ENCODE results near the gene TSPAN18.

The TSPAN18 gene

GRCh38 chr11:44854741-44855492 lies 128.2 kb downstream of the TSPAN18 start:
- Histone ChIP-seq H3K9me3 (ENCODE audit: insufficient read depth, low read depth, low read length) (no peaks in the 10 kb centered on the region), H3K9me2 (replicated peaks; ENCODE audit: low read depth, low read length) (no peaks in the 10 kb centered on the region), H2AFZ (ENCODE audit: low read length) (no peak overlapping the region), H3K27me3 (ENCODE audit: insufficient read depth, low read length, poor library complexity, severe bottlenecking) (no peaks in the 10 kb centered on the region), H3K4me1 (ENCODE audit: insufficient read depth, low read length, poor library complexity, severe bottlenecking) (no peaks in the 10 kb centered on the region), H3F3A (ENCODE audit: low read depth) (no peaks in the 10 kb centered on the region), H4K20me1 (ENCODE audit: insufficient read depth, low read length, poor library complexity, severe bottlenecking) (no peaks in the 10 kb centered on the region), H3K4me3 (ENCODE audit: low read length, poor library complexity, severe bottlenecking) (no peak overlapping the region), H3K9ac (ENCODE audit: low read depth, low read length, poor library complexity, severe bottlenecking) (no peak overlapping the region), H3K79me2 (ENCODE audit: insufficient read depth, low read length) (no peaks in the 10 kb centered on the region), H3K4me2 (ENCODE audit: low read depth, low read length, poor library complexity, severe bottlenecking) (no peak overlapping the region), H3K36me3 (ENCODE audit: insufficient read depth, low read length) (no peaks in the 10 kb centered on the region)
- TF ChIP-seq, protein P1, sequence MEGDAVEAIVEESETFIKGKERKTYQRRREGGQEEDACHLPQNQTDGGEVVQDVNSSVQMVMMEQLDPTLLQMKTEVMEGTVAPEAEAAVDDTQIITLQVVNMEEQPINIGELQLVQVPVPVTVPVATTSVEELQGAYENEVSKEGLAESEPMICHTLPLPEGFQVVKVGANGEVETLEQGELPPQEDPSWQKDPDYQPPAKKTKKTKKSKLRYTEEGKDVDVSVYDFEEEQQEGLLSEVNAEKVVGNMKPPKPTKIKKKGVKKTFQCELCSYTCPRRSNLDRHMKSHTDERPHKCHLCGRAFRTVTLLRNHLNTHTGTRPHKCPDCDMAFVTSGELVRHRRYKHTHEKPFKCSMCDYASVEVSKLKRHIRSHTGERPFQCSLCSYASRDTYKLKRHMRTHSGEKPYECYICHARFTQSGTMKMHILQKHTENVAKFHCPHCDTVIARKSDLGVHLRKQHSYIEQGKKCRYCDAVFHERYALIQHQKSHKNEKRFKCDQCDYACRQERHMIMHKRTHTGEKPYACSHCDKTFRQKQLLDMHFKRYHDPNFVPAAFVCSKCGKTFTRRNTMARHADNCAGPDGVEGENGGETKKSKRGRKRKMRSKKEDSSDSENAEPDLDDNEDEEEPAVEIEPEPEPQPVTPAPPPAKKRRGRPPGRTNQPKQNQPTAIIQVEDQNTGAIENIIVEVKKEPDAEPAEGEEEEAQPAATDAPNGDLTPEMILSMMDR (conservative IDR thresholded peaks at IDR 0.05; ENCODE audit: low read length): no peak
- no peak for TF ChIP-seq EZH2phosphoT487 (IDR thresholded peaks at IDR 0.05; ENCODE audit: borderline replicate concordance)

DNA sequence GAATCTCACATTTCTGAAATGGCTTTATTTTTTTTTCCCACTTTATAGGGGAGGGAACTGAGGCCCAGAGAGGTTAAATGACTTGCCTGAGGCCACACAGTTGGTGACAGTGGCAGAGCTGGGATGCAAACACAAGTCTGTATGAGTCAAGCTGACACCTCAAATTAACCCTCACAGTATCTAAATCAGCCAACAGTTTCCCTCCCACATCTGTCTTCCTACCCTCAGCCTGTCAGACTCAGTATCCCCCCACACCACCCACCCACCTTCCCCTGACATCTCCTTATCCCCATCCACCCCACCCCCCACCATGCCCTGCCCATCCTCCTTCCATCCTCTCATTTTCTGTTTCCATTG lies 128.7 kb downstream of the TSPAN18 start:
- Histone ChIP-seq H3F3A (ENCODE audit: low read depth) (no peaks in the 10 kb centered on the region), H4K20me1 (ENCODE audit: insufficient read depth, low read length, poor library complexity, severe bottlenecking) (no peaks in the 10 kb centered on the region), H3K79me2 (ENCODE audit: insufficient read depth, low read length) (no peaks in the 10 kb centered on the region), H3K4me2 (ENCODE audit: low read depth, low read length, poor library complexity, severe bottlenecking) (no peak overlapping the region), H3K27me3 (ENCODE audit: insufficient read depth, low read length, poor library complexity, severe bottlenecking) (no peaks in the 10 kb centered on the region), H3K9me2 (replicated peaks; ENCODE audit: low read depth, low read length) (no peaks in the 10 kb centered on the region), H3K9me3 (ENCODE audit: insufficient read depth, low read depth, low read length) (no peaks in the 10 kb centered on the region), H2AFZ (ENCODE audit: low read length) (no peak overlapping the region), H3K9ac (ENCODE audit: low read depth, low read length, poor library complexity, severe bottlenecking) (no peak overlapping the region), H3K4me3 (ENCODE audit: low read length, poor library complexity, severe bottlenecking) (no peak overlapping the region), H3K36me3 (ENCODE audit: insufficient read depth, low read length) (no peaks in the 10 kb centered on the region), H3K4me1 (ENCODE audit: insufficient read depth, low read length, poor library complexity, severe bottlenecking) (no peaks in the 10 kb centered on the region)
- TF ChIP-seq, protein P1 (conservative IDR thresholded peaks at IDR 0.05; ENCODE audit: low read length): no peak
- TF ChIP-seq EZH2phosphoT487 (IDR thresholded peaks at IDR 0.05; ENCODE audit: borderline replicate concordance): no peak

GRCh38 chr11:44857490-44858090 lies 130.8 kb downstream of the TSPAN18 start:
- no peaks in the 10 kb centered on the region for H3K9me2 ChIP-seq (replicated peaks; ENCODE audit: low read depth, low read length)
- H3K4me1 ChIP-seq (ENCODE audit: insufficient read depth, low read length, poor library complexity, severe bottlenecking): peaks cover 10% of the 10 kb centered on the region
- H3K4me2 ChIP-seq (ENCODE audit: low read depth, low read length, poor library complexity, severe bottlenecking): no peak overlapping the region
- no peak overlapping the region for H3K9ac ChIP-seq (ENCODE audit: low read depth, low read length, poor library complexity, severe bottlenecking)
- no peaks in the 10 kb centered on the region for H3K9me3 ChIP-seq (ENCODE audit: insufficient read depth, low read depth, low read length)
- H3K4me3 ChIP-seq (ENCODE audit: low read length, poor library complexity, severe bottlenecking): no peak overlapping the region
- H4K20me1 ChIP-seq (ENCODE audit: insufficient read depth, low read length, poor library complexity, severe bottlenecking): no peaks in the 10 kb centered on the region
- H3K36me3 ChIP-seq (ENCODE audit: insufficient read depth, low read length): no peaks in the 10 kb centered on the region
- TF ChIP-seq, protein P1 (conservative IDR thresholded peaks at IDR 0.05; ENCODE audit: low read length): no peak
- no peak for TF ChIP-seq EZH2phosphoT487 (IDR thresholded peaks at IDR 0.05; ENCODE audit: borderline replicate concordance)
- H3K27me3 ChIP-seq (ENCODE audit: insufficient read depth, low read length, poor library complexity, severe bottlenecking): no peaks in the 10 kb centered on the region
- no peak overlapping the region for H2AFZ ChIP-seq (ENCODE audit: low read length)
- peaks cover 3% of the 10 kb centered on the region for H3F3A ChIP-seq (ENCODE audit: low read depth)
- no peaks in the 10 kb centered on the region for H3K79me2 ChIP-seq (ENCODE audit: insufficient read depth, low read length)
